Sigmoid colon (tissue), 7 donors: ENCODE results near the gene SSBP3. TPM values are rescaled to one million over a fixed set of nuclear protein-coding genes. Genes with fewer than 3 reads are reported as not detected.
A peak's percentile ranks its signal among the peaks of the same experiment; 100 is the strongest.

ENCODE experiments used
- DNase-seq: peaks from one replicate; pipeline ENCODE4 v3.0.0-alpha.2; 2019
- H3K27ac ChIP-seq, 4 donors: fragments of 200-600 bp; sonication (generic); one replicate each; pipeline ENCODE4 v1.5.1; 2016 to 2019; ENCODE audit warnings: mild to moderate bottlenecking in 1 of 4
- H3K27me3 ChIP-seq, 3 donors: fragments of 200-600 bp; sonication (generic); one replicate each; pipeline ENCODE4 v1.5.1; 2019; ENCODE audit warnings: mild to moderate bottlenecking in 1 of 3
- H3K36me3 ChIP-seq, 4 donors: fragments of 200-600 bp; sonication (generic); one replicate each; pipeline ENCODE4 v1.5.1; 2016 to 2019
- H3K4me1 ChIP-seq, 4 donors: fragments of 200-600 bp; sonication (generic); one replicate each; pipeline ENCODE4 v1.5.1; 2017 to 2019
- H3K4me3 ChIP-seq, 4 donors: fragments of 200-600 bp; sonication (generic); one replicate each; pipeline ENCODE4 v1.5.1; 2017 to 2019; ENCODE audit warnings: mild to moderate bottlenecking in 2 of 4, moderate library complexity in 1 of 4
- H3K9me3 ChIP-seq, 4 donors: fragments of 200-600 bp in 3 of 4; sonication (generic) in 3 of 4; one replicate each; pipeline versions ENCODE4 v1.5.1 to v1.6.1; 2013 to 2019
- CTCF ChIP-seq, 4 experiments: fragments of 450-650 bp in 3 of 4; fragments of 200-600 bp in 1 of 4; IDR thresholded peaks; one replicate each; pipeline ENCODE4 v1.5.1; 2016 to 2019; ENCODE audit warnings: antibody characterized with exemption in 4 of 4, mild to moderate bottlenecking in 3 of 4, moderate library complexity in 2 of 4
- EP300 ChIP-seq, 4 donors: sonication (generic); formaldehyde crosslinking; IDR thresholded peaks; one replicate each; pipeline ENCODE4 v1.6.1; 2017; ENCODE audit warnings: antibody characterized with exemption in 4 of 4
- POLR2A ChIP-seq, 2 donors: fragments of 450-650 bp; IDR thresholded peaks; one replicate each; pipeline ENCODE4 v1.6.1; 2016; ENCODE audit warnings: antibody characterized with exemption in 2 of 2, mild to moderate bottlenecking in 2 of 2, moderate library complexity in 2 of 2
- POLR2AphosphoS5 ChIP-seq, 4 donors: sonication (generic); formaldehyde crosslinking; IDR thresholded peaks; one replicate each; pipeline ENCODE4 v1.6.1; 2017; ENCODE audit warnings: antibody characterized with exemption in 4 of 4
- WGBS, 2 donors: extraction: QIAGEN DNeasy Blood & Tissue Kit; methylation state at CpG; one replicate each; pipeline ENCODE4 v1.1.7; 2013; 5-methylcytosine and 5-hydroxymethylcytosine counted together
- intact Hi-C: fragments of 100-400 bp; cut with DNase I; formaldehyde crosslinking; loops from one replicate; pipeline ENCODE4 v1.15.1; 2023
- polyA plus RNA-seq, 3 donors: library from polyadenylated mRNA; stranded (reverse); fragments of 200-250 nt; gene quantifications; one replicate each; pipeline ENCODE4 v1.2.3, GENCODE V29; 2013
- total RNA-seq, 4 donors: library from RNA; depleted of rRNA; stranded (reverse); fragments of >200 nt; gene quantifications; one replicate each; pipeline ENCODE4 v1.1.0, GENCODE V29; 2016
- donor health status: healthy with polysubstance abuse.
- donor health status: Bipolar disorder and iron deficiency.
- donor health status: healthy.

SSBP3 gene
- total and polyA plus RNA-seq, 7 donors = 27.4 to 62.5 (median 38.5) TPM

GRCh38 chr1:54285815-54286345, 120.3 kb downstream of the SSBP3 start:
- H3K4me1 ChIP-seq = peaks cover 0 to 86% (median 79%) of the 10 kb centered on the region in 4 donors
- peak overlapping the region; percentile 66 to 74 (median 71) for H3K27ac ChIP-seq

GRCh38 chr1:54284781-54285529, 121.2 kb downstream of the SSBP3 start:
- TF ChIP-seq CTCF (IDR thresholded peaks at IDR 0.05) = no peak
- TF ChIP-seq POLR2AphosphoS5 (IDR thresholded peaks at IDR 0.05) = no peak
- no peak for TF ChIP-seq POLR2A (IDR thresholded peaks at IDR 0.05)
- TF ChIP-seq EP300 (IDR thresholded peaks at IDR 0.05) = no peak
- intact Hi-C loops = no loop called here
- H3K27me3 ChIP-seq = no peaks in the 10 kb centered on the region
- H3K36me3 ChIP-seq = peaks cover 0 to 12% (median 0%) of the 10 kb centered on the region in 4 donors
- H3K4me3 ChIP-seq = no peak overlapping the region
- 69 to 88% methylated on average over 10 of the region's 10 CpGs for WGBS, 2 donors
- H3K4me1 ChIP-seq = peaks cover 0 to 86% (median 74%) of the 10 kb centered on the region in 4 donors
- H3K9me3 ChIP-seq = no peaks in the 10 kb centered on the region
- no peak for DNase-seq
- peak overlapping the region in 1 of 4 donors; percentile 72 for H3K27ac ChIP-seq

More at GRCh38 chr1:54285815-54286345, 120.3 kb downstream of the SSBP3 start:
- TF ChIP-seq CTCF (IDR thresholded peaks at IDR 0.05) (no peak), POLR2AphosphoS5 (IDR thresholded peaks at IDR 0.05) (no peak), POLR2A (IDR thresholded peaks at IDR 0.05) (no peak), EP300 (IDR thresholded peaks at IDR 0.05) (no peak)
- WGBS, 2 donors = 82 to 84% methylated on average over 5 of the region's 5 CpGs
- H3K4me3 ChIP-seq = no peak overlapping the region
- no peak for DNase-seq
- intact Hi-C loops = no loop called here
- H3K9me3 ChIP-seq = no peaks in the 10 kb centered on the region
- peaks cover 0 to 3% (median 0%) of the 10 kb centered on the region in 4 donors for H3K36me3 ChIP-seq
- no peaks in the 10 kb centered on the region for H3K27me3 ChIP-seq

- Histone ChIP-seq H3K4me1 (peaks cover 0 to 86% (median 74%) of the 10 kb centered on the region in 4 donors), H3K4me3 (no peak overlapping the region), H3K27me3 (no peaks in the 10 kb centered on the region), H3K27ac (peak overlapping the region in 1 of 4 donors; percentile 16), H3K9me3 (no peaks in the 10 kb centered on the region), H3K36me3 (peaks cover 0 to 13% (median 0%) of the 10 kb centered on the region in 4 donors)
- DNase-seq = no peak
- intact Hi-C loops = no loop called here
- 91 to 92% methylated on average over 8 of the region's 8 CpGs for WGBS, 2 donors
- no peak for TF ChIP-seq EP300 (IDR thresholded peaks at IDR 0.05)
- no peak for TF ChIP-seq POLR2A (IDR thresholded peaks at IDR 0.05)
- no peak for TF ChIP-seq CTCF (IDR thresholded peaks at IDR 0.05)
- TF ChIP-seq POLR2AphosphoS5 (IDR thresholded peaks at IDR 0.05) = no peak
Measured at GRCh38 chr1:54283635-54284385, 122.4 kb downstream of the SSBP3 start.

GRCh38 chr1:54282101-54282847, 123.9 kb downstream of the SSBP3 start:
- WGBS, 2 donors = 53 to 79% methylated on average over 16 of the region's 16 CpGs
- no peak for TF ChIP-seq CTCF (IDR thresholded peaks at IDR 0.05)
- TF ChIP-seq POLR2AphosphoS5 (IDR thresholded peaks at IDR 0.05) = no peak
- TF ChIP-seq EP300 (IDR thresholded peaks at IDR 0.05) = no peak
- TF ChIP-seq POLR2A (IDR thresholded peaks at IDR 0.05) = no peak
- Histone ChIP-seq H3K27me3 (no peaks in the 10 kb centered on the region), H3K9me3 (no peaks in the 10 kb centered on the region), H3K36me3 (peaks cover 0 to 13% (median 0%) of the 10 kb centered on the region in 4 donors), H3K27ac (peak overlapping the region in 2 of 4 donors; percentile 35 to 44), H3K4me1 (peaks cover 0 to 87% (median 75%) of the 10 kb centered on the region in 4 donors), H3K4me3 (no peak overlapping the region)
- intact Hi-C loops = no loop called here
- DNase-seq = no peak
